ENCODE results near the gene EFNB2. TPM values are rescaled to one million over a fixed set of nuclear protein-coding genes. Genes with fewer than 3 reads are reported as not detected.

EFNB2 gene
- total RNA-seq, 1 donor from 2014 or later, result 77.6 TPM

GRCh38 chr13:106551350-106551749 is 15.9 kb upstream of the EFNB2 start:
- no peak for DNase-seq (ENCODE audit: low read depth, low spot score)

- DNase-seq (ENCODE audit: low read depth, low spot score), result no peak
These were observed 15.2 kb upstream of the EFNB2 start for GRCh38 chr13:106550570-106551135.

DNA sequence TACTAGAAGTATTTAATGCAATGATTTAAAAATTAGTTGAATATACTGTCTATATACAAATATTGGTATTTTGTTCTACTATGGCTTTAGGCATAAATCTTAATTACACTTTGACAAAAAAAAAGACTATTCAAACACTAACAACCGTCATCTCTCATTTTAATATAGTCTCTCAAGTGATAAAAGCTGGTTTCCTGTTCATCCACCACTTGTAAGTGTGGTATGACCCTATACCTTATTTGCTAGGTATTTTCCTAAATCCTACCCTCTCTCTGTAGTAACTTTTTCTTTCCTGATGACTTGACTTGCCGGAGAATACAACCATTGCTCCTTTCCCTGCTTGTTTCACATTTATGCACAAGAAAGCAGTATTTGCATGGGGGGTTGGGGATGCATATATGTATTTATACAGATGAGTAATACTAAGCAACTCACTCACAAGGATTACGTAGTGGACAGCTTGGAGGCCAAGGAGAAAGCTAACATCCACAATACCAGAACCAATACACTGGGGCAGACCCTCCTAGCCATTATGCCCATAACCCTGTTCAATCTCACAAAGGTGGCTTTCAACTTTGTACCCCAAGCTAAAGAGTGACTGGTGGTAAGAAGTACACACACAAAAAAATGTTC is 12.7 kb upstream of the EFNB2 start:
- DNase-seq (ENCODE audit: low read depth, low spot score), result no peak

GRCh38 chr13:106541826-106542225 is 6.4 kb upstream of the EFNB2 start:
- no peak for DNase-seq (ENCODE audit: low read depth, low spot score)

- DNase-seq (ENCODE audit: low read depth, low spot score), result no peak
These were observed 5.2 kb upstream of the EFNB2 start for GRCh38 chr13:106540613-106541012.

GRCh38 chr13:106537521-106537920 is 2.1 kb upstream of the EFNB2 start:
- DNase-seq (ENCODE audit: low read depth, low spot score), result no peak

DNA sequence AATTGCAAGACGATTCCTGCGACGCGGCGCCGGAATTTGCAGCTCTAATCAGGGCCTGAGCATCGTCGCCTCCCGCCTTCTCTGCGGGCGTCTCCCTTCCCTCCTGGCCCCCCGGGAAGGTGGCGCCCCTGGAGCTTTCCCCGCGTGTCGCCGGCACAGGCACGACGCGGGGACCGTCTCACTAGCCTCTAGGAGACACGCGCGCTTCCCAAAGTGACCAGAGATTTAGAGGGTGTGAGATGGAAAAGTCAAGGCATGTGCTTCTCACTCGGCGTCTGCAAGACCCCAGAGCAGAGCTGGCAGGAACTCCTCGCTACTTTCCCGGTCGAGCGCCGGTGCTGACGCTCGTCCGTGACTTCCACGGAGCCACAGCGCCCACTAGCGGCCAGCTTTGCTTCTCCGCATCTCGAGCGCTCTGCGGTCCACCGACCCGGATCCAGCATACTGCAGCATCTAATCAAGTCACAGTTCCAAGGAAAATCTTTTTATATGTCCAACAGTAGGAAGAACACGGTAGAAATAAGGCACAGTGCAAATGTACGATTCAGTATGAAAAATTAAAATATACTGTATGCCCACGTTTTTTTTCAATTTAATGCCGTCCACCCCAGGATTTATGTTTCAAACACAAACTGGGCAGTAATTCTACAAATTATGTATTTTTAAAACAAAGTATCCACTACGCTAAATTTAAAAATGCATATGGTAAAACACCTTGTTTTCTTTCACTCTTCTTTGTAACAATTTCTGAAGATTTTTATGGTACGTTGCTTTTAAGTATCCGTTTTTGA is 977 bp upstream of the EFNB2 start:
- peak; percentile 75 for DNase-seq (ENCODE audit: low read depth, low spot score)

GRCh38 chr13:106534639-106535551 is 567 bp downstream of the EFNB2 start:
- DNase-seq (ENCODE audit: low read depth, low spot score), result no peak

DNA sequence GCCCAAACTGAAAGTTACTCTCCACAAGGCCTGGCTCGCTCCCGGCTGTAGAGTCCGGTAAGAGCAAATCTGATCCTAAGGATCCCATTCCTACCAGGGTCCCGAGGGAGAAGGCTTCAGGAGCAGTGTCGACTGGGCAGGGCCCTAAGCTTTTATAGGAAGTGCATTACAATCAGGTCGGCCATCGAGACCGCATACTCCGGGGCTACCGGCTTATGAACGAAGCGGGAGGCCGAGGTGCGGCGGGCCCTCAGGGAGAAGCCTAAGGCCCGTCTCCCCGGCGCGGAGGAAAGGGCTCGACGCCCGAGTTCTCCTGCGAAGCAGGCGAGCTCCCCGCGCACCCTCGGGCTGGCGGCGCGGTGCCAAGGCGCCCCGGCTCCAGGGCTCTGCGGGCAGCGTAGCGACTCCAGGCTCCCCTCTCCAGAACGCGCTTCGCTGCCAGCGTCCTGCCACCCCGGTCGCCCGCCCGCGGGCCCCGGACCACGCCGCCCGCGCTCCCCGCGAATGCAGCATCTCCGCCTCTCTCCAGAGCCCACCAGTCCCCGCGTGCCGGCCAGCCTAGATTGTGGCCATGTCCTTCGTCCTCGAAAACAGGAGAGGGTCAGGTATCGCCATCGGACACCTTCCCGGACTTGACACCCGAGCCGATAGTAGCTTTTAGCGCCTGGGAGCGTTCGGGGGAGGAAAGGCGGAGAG is 1.4 kb downstream of the EFNB2 start:
- no peak for DNase-seq (ENCODE audit: low read depth, low spot score)

DNA sequence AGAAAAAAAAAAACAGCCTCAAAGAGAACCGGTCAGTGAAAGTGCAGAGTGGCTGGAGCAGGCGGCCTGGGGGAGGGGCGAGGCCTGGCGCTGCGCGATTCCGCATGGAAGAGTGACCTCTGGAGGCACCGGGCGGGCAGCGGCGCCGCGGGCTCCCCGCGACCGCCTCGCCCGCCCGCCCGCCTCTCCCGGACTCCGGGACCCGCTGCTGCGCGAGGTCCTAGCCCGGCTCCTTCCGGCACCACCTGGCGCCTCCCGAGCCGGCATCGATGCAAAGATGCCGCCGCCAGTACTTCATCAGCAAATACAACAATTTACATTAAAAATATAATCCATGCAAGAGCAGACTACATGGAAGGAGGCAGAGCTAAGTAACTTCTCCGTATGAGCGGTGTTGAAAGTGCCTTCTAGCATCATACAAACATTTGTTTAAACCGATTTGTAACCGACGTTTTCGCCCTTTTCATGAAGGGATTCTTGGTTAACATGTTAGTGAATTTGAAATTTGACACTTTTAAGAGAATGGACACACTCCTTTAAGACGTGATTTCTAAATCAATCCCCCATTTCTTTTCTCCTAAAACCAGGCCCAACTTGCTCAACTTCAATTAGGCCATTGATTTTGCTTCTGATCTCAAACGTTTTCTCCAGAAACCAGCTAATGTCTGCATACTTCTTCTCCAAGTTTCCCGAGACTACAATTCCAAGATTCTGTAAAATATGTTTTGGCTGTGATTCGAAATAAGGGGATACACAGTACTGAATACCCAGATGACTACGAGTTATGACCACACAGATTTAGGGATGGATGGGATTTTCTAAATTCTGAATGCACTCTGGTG is 2.1 kb downstream of the EFNB2 start:
- DNase-seq (ENCODE audit: low read depth, low spot score), result no peak

DNA sequence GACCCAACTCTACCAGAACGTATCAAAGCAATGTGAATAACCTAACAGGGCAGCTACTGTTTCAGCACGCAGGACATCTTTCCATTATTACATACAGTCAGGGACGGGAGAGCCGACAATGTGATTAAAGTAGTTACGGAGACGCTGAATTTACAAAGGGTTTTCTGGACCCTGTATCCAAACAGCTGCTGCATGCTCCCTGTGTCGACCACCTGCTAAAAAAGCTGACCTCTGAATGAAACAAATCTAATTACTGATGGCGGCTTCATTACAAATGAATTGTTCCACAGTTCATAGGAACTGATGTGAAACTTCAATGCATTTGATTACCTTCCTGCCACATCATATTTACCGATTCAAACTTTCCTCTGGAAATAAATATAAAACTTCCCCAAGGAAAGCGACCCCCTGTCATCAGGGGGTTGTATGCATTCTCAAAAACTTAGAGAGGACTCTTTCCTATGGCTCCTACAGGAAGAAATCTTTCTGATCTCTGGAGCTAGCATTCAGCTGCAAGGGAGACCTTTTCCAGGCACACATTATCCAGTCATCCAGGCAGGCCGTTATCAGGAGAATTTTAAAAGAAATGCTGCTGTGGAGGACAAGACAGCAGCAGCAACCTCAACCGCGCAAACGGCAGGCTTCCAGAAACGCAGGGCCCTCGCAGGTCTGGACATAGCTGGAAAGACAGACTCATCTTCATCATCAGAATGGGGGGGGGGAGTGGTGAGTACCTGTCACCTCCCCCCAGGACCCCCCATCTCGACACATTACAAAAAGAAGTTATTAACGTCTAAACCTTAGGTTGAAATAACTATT is 3.1 kb downstream of the EFNB2 start:
- DNase-seq (ENCODE audit: low read depth, low spot score), result no peak

DNA sequence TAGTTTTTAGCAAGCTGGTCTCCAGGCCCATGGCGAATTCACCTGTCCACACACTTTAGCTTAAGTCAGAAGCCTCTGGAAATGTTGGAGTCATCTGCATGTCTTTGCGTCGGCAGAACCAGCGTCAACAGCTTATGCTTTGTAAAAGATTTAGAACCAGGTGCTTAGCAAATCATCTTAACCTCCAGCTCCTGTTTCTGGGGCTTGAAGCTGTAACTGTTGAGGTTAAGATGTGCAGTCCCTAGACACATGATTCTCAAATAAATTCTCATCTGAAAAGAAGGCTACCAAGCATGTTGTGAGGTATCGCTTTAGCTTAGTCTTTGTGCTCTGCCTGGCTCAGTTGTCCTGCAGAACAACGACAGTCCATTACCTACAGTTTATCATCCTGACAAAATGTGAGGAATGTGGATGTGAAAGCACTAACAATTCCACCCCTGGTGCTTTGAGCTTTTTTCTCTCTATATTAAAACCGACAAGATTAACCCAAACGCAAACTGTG is 4.4 kb downstream of the EFNB2 start:
- DNase-seq (ENCODE audit: low read depth, low spot score), result no peak

GRCh38 chr13:106530171-106530851 is 5.2 kb downstream of the EFNB2 start:
- DNase-seq (ENCODE audit: low read depth, low spot score), result no peak

GRCh38 chr13:106529415-106530170 is 5.9 kb downstream of the EFNB2 start:
- DNase-seq (ENCODE audit: low read depth, low spot score), result no peak

DNA sequence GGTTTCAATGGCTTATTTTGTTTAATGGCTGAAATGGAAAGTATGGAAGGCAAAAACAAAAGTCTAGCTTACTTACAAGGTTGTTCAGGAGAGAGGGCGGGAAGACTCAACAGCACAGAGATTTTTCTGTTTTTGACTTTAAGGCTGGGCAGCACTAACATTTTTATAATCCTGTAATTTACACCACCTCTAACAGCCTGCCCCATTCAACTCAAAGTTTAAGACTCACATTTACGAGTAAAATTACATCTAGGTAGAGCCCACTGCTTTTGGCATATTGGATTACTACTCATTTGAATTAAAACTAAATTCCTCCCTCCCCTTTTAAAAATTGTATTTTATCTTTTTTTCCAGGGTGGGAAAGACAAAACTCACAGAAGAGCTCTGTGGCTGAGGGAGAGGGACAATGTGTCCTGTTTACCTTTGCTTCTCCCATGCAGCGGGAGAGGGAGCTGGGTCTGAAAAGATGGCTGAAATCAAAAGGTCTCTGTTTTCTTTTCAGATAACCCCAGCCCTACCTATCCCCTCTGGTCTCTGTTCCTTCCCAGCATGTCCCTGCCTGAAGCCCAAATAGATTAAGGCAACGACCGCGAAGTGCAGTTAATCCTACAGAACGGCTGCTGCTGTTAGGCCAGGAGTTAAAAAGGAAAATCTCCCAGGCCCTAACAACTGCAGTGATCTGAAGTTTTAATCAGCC is 6.6 kb downstream of the EFNB2 start:
- DNase-seq (ENCODE audit: low read depth, low spot score), result no peak

DNA sequence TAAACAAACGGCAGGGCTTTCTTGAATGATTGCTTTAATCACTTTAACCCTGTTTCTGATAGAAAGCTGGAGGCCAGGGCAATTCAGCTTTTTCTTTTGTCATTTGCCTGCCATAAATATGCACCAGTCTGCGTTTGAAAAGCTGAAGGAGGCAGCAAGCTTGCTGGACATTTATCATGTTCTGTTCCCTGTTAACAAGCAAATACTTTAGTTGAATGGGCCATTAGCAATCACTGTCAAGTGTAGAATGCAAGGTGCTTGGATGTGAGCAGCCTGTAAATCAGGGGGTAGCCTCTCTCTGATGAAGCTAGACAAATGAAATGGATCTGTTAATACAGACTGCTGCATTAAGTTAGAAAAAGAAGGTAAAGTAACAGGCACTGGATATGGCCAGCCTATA is 7.6 kb downstream of the EFNB2 start:
- DNase-seq (ENCODE audit: low read depth, low spot score), result no peak

DNA sequence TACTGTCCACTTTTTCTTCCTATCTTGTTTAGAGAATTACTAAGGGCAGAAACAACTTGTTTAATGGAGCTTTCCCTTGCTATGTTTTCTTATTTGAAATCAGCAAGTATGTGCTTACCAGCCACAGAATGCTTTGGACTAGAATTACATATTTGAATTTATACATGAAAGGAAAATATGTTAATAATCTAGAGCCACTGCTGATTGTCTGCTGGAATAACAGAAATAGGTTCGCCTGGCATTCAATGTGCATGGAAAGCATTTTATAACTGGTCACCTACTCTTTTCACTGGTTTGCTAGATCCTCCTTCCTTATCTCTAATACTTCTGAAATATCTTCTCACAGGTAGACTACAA is 8.0 kb downstream of the EFNB2 start:
- no peak for DNase-seq (ENCODE audit: low read depth, low spot score)
